ENCODE measurements around the gene TRAPPC5.

Gene TRAPPC5

GRCh38 chr19:7701654-7702457 lies 21.2 kb downstream of the TRAPPC5 start, which contains the start of gene FCER2:
TSS of gene FCER2 (minus strand) at chr19:7702131. CDS start at chr19:7699760, 2,371 bp downstream.
- DNase-seq, result no peak

- DNase-seq, result no peak
Measured at GRCh38 chr19:7703332-7703731, 22.7 kb downstream of the TRAPPC5 start.

GRCh38 chr19:7704280-7705060 lies 23.8 kb downstream of the TRAPPC5 start:
- no peak for DNase-seq

GRCh38 chr19:7705387-7706187 lies 25.0 kb downstream of the TRAPPC5 start:
- no peak for DNase-seq

DNA sequence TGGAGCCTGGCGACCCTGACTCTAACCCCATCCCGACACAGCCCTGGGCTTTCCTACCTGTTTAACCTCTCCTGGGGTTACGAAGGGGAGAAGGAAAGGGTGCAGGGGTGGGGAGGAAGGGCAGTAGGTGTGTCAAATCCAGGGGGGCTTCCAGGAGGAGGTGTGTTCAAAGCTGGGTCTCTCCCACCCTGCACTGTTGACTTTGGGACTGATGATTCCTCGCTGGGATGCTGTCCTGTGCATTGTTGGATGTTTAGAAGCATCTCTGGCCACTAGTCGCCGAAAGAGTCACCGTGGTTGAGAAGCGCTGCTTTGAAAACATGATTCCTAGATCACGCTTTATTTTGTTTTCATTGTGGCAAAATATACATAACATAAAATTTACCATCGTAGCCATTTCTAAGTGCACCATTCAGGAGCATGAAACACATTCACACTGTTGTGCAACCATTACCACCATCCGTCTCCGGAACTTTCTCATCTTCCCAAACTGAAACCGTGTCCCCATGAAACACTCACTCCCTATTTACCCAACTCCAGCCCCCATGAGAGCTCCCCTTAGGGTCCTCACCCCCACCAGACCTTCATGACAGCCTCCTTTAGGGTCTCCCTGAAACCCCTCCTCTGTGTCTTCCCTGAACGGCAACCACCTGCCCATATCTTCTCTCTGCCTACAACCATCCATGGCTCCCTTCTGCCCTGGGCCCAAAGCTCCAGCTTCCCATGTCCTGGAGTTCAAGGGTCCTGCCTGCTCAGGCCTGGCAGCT lies 25.7 kb downstream of the TRAPPC5 start:
- DNase-seq, result no peak

DNA sequence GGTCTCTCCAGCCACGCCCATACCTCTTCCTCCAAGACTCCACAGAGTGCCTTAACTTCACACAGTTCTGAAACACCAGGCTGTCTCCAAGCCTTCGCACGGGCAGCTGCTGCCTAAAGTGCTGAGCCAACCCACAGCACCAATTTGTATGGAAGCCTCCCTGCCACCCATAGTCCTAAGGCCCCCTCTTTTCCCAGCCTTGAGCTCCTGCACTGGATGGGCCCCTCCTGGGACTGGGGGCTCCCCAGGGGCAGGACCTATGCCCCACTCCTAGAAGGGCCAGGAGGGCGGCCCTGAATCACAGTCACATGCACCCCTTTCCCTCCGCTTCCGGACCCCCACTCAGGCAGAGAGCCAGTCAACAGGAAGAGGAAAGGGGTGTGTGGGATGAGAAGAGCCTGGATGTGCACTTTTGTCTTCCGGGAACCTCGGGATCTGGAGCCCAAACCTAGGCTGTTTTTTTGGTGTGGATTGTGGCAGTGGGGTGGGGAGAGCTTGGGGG lies 26.4 kb downstream of the TRAPPC5 start:
- no peak for DNase-seq

DNA sequence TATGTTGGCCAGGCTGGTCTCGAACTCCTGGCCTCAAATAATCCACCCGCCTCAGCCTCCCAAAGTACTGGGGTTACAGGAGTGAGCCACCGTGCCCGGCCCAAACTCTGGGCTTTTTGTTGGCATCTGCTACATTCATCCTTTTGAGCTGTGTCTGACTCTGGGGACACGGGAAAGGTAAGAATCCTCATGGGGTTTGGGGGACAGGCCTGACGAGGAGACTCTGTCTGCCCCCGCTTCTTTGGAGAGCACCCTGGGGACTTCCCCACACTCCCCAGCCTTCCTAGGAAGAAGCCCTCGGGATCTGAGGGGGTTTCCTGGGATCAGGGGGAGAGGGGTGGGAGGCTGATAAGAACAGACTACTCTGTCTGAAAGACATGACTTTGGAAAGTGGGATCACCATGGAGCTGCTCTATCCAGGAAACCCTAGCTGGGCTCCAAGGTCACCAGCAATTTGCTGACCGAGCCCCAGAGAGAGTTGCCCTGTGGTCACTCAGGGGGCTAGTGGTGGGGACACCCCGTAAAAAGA lies 29.4 kb downstream of the TRAPPC5 start:
- no peak for DNase-seq

DNA sequence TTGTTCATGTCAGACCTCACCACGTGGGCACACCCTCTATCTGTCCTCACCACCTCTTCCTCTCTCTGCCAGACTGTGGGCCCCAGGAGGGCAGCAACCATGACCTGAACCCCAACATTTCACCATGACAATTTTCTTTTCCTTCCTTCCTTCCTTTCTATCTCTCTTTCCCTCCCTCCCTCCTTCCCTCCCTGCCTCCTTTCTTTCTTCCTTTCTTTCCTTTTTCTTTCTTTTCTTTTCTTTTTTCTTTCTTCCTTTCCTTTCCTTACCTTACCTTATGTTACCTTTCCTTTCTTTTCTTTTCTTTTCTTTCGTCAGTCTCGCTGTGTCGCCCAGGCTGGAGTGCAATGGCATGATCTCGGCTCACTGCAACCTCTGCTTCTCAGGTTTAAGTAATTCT lies 30.0 kb downstream of the TRAPPC5 start:
- DNase-seq, result no peak

- no peak for DNase-seq
Measured at GRCh38 chr19:7715671-7716070, 35.0 kb downstream of the TRAPPC5 start.

DNA sequence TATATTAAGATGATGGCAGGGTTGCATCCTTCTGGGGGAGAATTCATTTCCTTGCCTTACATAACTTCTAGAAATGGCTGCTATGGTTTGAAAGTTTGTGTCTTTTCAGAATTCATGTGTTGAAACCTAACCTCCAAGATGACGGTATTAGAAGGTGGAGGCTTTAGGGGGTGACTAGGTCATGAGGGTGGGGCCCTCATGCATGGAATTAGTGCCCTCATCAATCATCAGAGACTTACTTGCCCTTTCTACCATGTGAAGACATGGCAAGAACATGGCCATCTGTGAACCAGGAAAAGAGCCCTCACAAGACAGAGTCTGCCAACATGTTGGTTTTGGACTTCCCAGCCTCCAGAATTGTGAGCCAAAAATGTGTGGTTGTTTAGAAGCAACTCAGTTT lies 36.1 kb downstream of the TRAPPC5 start:
- no peak for DNase-seq

- no peak for DNase-seq
Measured at GRCh38 chr19:7718668-7719067, 38.0 kb downstream of the TRAPPC5 start.

DNA sequence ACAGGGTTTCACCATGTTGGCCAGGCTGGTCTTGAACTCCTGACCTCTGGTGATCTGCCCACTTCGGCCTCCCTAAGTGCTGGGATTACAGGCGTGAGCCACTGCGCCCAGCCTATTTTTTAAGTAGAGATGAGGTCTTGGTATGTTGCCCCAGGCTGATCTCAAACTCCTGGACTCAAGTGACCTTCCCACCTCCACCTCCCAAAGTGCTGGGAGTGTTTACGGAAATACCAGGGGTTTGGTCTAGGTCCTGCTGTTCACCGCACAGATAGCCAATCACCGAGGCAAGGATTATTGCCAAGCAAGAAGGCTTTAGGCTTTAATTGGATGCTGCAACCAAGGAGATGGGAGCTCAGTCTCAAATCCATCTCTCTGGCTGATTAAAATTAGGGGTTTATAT lies 39.7 kb downstream of the TRAPPC5 start:
- DNase-seq, result no peak

GRCh38 chr19:7722231-7722651 lies 41.6 kb downstream of the TRAPPC5 start:
- peak; percentile 84 for DNase-seq

- DNase-seq, result no peak
Measured at GRCh38 chr19:7725791-7726190, 45.2 kb downstream of the TRAPPC5 start.

DNA sequence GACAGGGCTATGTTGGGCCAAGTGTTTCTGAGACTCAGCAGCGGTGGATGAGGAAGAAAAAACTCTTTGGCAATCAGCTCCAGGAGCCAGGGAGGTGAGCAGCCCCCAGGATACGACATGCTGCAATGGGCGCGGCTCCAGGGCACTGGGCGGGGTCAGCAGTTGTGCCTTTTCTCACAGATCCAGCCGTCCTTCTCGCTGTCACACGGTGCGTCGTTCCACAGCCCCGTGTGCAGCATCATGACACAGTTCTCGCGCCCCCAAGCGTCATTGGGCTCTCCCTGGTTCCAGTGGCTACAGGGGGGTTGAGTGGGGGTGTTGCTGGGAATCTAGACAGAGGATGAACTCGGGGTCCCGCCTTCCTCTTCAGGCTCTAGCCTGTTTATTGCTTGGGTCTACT lies 48.6 kb downstream of the TRAPPC5 start:
- no peak for DNase-seq

- no peak for DNase-seq
Measured at GRCh38 chr19:7729831-7730285, 49.2 kb downstream of the TRAPPC5 start.

GRCh38 chr19:7730286-7731217 lies 49.9 kb downstream of the TRAPPC5 start:
- peak; percentile 52 for DNase-seq

DNA sequence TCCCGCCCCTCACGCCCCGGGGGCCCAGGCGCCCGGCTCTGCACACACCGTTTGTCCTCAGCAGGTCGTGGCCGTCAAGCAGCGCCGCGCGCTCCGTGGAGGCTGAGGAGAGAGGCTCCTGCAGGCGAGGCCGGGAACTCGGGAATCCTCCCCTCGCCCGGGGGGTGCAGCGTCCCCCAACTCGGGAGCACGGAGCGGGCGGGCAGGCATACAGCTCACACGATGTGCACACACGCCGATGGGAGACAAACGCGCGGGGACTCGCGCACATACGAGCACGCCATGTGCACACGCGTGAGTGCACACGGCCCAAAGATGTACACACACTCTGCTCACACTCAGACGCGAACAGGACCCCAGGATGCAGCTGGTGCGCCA lies 50.6 kb downstream of the TRAPPC5 start:
- peak; percentile 30 for DNase-seq

DNA sequence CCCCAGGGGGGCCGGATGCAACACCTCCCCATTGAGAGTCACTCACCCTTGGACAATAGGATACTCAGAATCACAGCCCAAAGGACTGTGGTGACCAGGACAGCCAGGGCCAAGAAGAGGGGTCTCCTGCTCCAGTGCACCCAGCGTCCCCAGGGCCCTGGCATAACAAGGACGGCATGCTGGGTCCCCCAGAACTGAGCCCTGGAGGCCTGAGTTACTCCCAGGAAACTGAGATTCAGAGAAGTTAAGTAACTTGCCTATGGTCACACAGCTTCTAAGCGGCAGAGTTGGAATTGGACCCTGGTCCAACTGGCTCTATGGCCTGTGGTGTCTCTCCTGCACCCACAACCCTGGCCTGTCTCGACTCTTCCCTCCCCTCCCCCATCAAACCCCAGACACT lies 51.0 kb downstream of the TRAPPC5 start:
- no peak for DNase-seq

DNA sequence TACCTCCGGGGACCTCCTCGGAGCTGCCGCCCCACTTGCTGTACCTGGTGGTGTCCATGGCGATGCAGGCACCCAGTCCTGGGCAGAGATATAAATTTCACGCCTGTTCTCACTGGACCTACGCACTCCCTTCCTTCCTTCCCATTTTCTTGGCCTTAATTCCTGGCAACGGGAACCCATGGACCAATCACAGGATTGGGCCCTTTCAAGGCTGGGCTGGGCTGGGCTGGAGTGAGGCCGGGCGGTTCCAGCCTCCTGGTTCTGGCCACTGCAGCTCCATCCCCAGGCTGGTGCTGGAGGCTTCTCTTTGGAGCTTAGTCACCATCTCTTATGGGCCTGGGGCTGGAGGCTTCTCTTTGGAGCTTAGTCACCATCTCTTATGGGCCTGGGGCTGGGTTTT lies 51.4 kb downstream of the TRAPPC5 start, which contains the start of gene CLEC4G:
TSS of gene CLEC4G (minus strand) at position 66 of the 400 bp plus-strand sequence. CDS start at position 58, 8 bp downstream.
- DNase-seq, result no peak

- no peak for DNase-seq
Measured at GRCh38 chr19:7733376-7733775, 52.7 kb downstream of the TRAPPC5 start.

All from eye (tissue), 1 donor.